ENCODE measurements around the gene DPM3. TPM values are rescaled to one million over a fixed set of nuclear protein-coding genes. Genes with fewer than 3 reads are reported as not detected.
"Not testable (repeated sequence)": the region's sequence is repeated elsewhere in the genome, so short reads cannot be mapped to it uniquely, and the experiment has no call there.

Gene DPM3
- total RNA-seq, 1 donor from 2014 or later = 49.7 TPM

- H3K27me3 Mint-ChIP-seq (ENCODE audit: low read depth) = no peaks in the 10 kb centered on the region
- H3K36me3 Mint-ChIP-seq = peaks cover 8% of the 10 kb centered on the region
- H3K9me3 Mint-ChIP-seq = no peaks in the 10 kb centered on the region
- no peak for TF ChIP-seq CTCF (IDR thresholded peaks at IDR 0.05; ENCODE audit: unreplicated experiment)
- H3K27ac Mint-ChIP-seq = no peak overlapping the region
- H3K4me3 Mint-ChIP-seq = no peak overlapping the region
- H3K4me1 Mint-ChIP-seq = peaks cover 6% of the 10 kb centered on the region
- DNase-seq (ENCODE audit: low spot score in 2 of 2, unreplicated experiment in 2 of 2) = no peak
Observed at GRCh38 chr1:155166471-155167165, 26.3 kb upstream of the DPM3 start.

- DNase-seq (ENCODE audit: low spot score in 2 of 2, unreplicated experiment in 2 of 2) = no peak
- Mint-ChIP-seq H3K27ac (no peak overlapping the region), H3K27me3 (ENCODE audit: low read depth) (no peaks in the 10 kb centered on the region), H3K4me3 (no peak overlapping the region), H3K9me3 (no peaks in the 10 kb centered on the region), H3K36me3 (peaks cover 8% of the 10 kb centered on the region), H3K4me1 (peaks cover 6% of the 10 kb centered on the region)
- TF ChIP-seq CTCF (IDR thresholded peaks at IDR 0.05; ENCODE audit: unreplicated experiment) = no peak
Observed at GRCh38 chr1:155166051-155166470, 25.7 kb upstream of the DPM3 start.

- not testable (repeated sequence) for H3K9me3 Mint-ChIP-seq; H3K27ac Mint-ChIP-seq; H3K36me3 Mint-ChIP-seq; H3K4me3 Mint-ChIP-seq; DNase-seq (ENCODE audit: low spot score in 2 of 2, unreplicated experiment in 2 of 2); H3K27me3 Mint-ChIP-seq (ENCODE audit: low read depth); H3K4me1 Mint-ChIP-seq
Observed at GRCh38 chr1:155164625-155165024, 24.3 kb upstream of the DPM3 start.

GRCh38 chr1:155163785-155164184 is 23.5 kb upstream of the DPM3 start:
- H3K27me3 Mint-ChIP-seq (ENCODE audit: low read depth); DNase-seq (ENCODE audit: low spot score in 2 of 2, unreplicated experiment in 2 of 2); H3K9me3 Mint-ChIP-seq; H3K36me3 Mint-ChIP-seq; H3K4me3 Mint-ChIP-seq; H3K27ac Mint-ChIP-seq; H3K4me1 Mint-ChIP-seq: not testable (repeated sequence)

- not testable (repeated sequence) for H3K36me3 Mint-ChIP-seq; H3K27me3 Mint-ChIP-seq (ENCODE audit: low read depth); DNase-seq (ENCODE audit: low spot score in 2 of 2, unreplicated experiment in 2 of 2); H3K4me3 Mint-ChIP-seq; H3K9me3 Mint-ChIP-seq; H3K27ac Mint-ChIP-seq; H3K4me1 Mint-ChIP-seq
Observed at GRCh38 chr1:155162631-155163030, 22.3 kb upstream of the DPM3 start.

- Mint-ChIP-seq H3K27me3 (ENCODE audit: low read depth) (peaks cover 4% of the 10 kb centered on the region), H3K36me3 (no peaks in the 10 kb centered on the region), H3K9me3 (peaks cover 7% of the 10 kb centered on the region), H3K27ac (no peak overlapping the region), H3K4me1 (no peaks in the 10 kb centered on the region), H3K4me3 (no peak overlapping the region)
- no peak for DNase-seq (ENCODE audit: low spot score in 2 of 2, unreplicated experiment in 2 of 2)
- no peak for TF ChIP-seq CTCF (IDR thresholded peaks at IDR 0.05; ENCODE audit: unreplicated experiment)
Observed at GRCh38 chr1:155160128-155160527, 19.8 kb upstream of the DPM3 start.

GRCh38 chr1:155158991-155159390 is 18.7 kb upstream of the DPM3 start:
- Mint-ChIP-seq H3K27me3 (ENCODE audit: low read depth) (peaks cover 9% of the 10 kb centered on the region), H3K4me1 (no peaks in the 10 kb centered on the region), H3K36me3 (no peaks in the 10 kb centered on the region), H3K9me3 (peaks cover 10% of the 10 kb centered on the region), H3K27ac (no peak overlapping the region), H3K4me3 (no peak overlapping the region)
- no peak for TF ChIP-seq CTCF (IDR thresholded peaks at IDR 0.05; ENCODE audit: unreplicated experiment)
- DNase-seq (ENCODE audit: low spot score in 2 of 2, unreplicated experiment in 2 of 2) = no peak

GRCh38 chr1:155155996-155156643 is 15.8 kb upstream of the DPM3 start:
- not testable (repeated sequence) for DNase-seq (ENCODE audit: low spot score in 2 of 2, unreplicated experiment in 2 of 2); H3K4me1 Mint-ChIP-seq; H3K4me3 Mint-ChIP-seq; H3K9me3 Mint-ChIP-seq; H3K27ac Mint-ChIP-seq; H3K36me3 Mint-ChIP-seq
- H3K27me3 Mint-ChIP-seq (ENCODE audit: low read depth) = peaks cover 14% of the 10 kb centered on the region

All from mesothelial cell of epicardium (in vitro differentiated cells).